ENCODE data around the gene DCLK1.

DCLK1 gene

GRCh38 chr13:35936246-35936978 is 194.8 kb downstream of the DCLK1 start:
- DNase-seq: no peak

DNA sequence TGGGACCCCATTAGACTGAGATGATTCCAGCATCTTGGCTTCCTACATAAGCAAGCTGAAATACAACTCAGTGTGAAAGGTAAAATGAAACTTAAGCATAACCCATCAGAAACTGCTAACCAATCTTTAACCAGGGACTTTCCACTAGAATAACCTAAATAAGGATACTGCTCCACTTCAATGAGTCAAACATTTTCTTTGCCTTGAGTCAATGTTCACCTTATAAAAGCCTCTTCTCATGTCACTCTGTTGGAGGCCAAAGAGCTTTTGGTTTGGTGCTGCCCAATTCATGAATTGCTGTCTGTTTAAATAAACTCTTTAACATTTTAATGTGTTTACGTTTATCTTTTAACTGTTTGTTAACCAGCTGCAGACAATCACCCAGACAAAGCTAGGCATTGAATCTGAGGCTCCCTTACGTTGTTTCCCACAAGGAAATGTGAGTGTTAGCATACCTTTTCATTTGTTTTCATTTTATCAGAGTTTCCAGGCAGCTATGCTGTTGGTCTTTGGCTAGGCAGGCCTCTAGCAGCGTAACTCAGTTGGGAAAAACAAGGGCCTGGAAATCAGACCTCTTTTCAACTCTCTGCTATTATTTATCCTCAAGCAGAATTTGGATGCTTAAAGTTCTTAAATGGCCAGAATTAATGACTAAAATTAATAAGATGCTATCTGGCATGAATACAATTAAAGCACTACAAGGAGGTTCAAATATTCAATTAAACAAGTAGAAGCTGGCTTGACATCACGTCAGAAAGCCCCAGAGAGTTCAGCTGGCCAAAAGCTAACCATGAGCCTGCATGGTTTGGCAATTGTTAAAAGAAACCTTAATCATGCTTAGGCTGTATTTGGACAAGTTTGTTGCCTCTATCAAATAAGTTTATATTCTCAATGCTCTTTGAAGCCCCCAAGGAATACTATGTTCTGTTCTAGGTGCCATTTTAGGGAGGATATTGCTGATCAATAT is 200.2 kb downstream of the DCLK1 start:
- DNase-seq: no peak

GRCh38 chr13:35927567-35928021 is 203.6 kb downstream of the DCLK1 start:
- no peak for DNase-seq

DNA sequence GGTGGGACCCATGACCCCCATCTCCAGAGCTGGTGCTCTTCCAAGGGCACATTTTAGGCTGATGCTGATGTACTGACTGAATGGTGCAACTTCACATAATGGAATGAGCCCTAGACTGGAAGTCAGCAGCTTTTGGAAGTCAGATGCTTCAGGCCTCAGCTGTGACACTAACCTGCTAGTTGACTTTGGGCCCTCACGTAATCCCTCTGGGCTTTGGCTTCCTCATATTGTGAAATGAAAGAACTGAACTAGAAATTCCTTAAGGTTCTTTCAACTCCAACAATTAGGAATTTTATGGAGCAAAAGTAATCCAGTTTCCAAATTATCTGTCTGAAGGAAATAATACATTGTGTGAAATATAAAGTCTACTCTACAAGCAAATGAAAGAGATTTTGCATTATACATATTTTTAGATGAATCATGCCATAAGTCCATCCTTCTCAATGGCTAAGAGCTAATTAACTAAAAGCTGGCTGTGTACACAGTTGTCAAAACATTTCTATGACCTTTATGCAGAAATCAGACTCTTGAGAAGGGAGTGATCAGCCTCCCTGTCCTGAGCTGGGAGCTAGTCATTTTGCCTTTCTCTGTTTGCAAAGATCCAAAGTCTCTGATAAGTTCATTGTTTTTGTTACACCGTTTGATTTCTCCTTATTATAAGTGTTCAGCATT is 204.2 kb downstream of the DCLK1 start:
- DNase-seq: no peak

DNA sequence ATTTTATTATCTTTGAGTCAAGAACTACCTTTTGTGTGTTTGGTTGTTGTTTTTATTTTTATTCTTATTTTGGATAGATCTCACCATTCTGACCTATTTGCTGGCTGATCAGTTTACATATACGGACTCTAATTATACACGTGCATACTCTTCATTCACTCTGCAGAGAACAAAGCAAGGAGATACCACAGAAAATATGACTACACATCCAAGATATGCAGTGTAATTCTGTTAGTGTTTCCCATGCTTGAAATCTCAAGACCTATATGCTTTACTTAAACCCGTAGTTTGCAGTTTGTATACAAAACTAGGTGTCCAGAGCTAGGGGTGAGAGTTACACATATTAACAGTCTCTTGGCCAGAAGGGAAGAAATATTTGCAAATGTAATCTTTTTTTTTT is 205.5 kb downstream of the DCLK1 start:
- no peak for DNase-seq

DNA sequence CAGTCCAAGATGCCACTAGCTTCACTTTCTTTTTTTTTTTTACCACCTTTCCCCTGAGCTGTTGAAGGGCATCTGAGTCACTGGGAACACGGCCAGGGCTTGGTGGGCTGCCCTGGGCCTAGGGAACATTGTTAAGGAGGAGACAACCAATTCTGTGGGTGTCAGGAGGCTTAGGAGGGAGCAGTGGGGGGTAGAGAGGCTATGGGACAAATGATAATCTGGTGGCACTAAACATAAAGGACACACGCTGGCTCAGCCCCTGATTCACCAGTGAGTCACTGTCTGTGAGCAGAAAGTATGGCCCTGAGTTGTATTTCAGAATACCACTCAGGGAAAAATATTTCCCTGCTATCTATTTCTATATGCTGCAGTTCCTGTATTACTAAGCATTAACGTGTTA is 207.8 kb downstream of the DCLK1 start:
- peak in 1 of 2 experiments; percentile 23 for DNase-seq

DNA sequence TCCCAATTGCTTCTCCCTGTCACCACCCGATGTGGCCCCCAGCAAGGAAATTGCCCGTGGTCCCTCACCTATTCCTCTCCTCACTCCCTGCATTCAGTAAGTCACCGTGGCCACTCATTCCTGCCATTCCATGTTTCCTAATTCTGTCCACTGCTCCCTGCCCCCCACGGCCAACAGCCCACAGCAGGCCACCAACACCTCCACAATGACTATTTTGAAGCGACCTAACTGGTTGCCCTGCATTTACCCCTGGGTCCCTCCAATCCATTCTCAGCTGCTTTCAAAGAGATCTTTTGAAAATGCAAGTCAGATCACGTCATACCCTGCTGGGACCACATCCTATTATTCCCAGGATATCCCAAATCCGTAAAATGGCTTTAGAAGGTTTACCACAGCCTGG is 210.4 kb downstream of the DCLK1 start:
- no peak for DNase-seq

DNA sequence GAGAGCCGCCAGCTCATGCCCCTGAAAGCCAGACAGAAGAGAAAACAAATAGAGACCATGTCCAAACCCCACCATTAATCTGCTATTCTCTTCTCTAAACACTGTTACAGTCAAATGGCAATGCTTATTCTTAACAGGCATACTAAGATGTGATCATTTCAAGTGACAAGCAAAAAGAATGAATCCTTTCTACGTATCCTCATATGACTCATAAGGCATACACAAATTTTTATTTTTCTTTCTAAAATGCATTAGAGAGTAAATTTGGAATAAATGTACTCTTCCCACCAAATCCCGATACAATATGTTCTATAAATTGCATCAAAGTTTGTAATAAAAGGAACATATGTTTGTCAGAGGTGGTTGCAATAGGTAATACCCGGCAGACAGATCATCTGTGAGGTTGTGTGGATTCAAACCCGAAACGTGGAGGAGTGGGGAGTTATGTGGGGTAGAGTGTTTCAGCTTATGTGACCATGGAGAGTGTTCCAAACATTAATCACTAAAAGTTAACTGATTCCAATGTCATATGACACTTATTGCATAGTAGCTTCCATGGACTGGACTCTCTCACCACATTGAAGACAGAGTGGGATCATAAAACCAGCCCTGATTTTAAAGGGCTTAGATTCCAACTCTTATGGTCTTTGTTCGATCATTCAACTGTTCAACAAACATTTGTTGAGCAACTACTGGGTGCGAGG is 213.1 kb downstream of the DCLK1 start:
- DNase-seq: no peak

DNA sequence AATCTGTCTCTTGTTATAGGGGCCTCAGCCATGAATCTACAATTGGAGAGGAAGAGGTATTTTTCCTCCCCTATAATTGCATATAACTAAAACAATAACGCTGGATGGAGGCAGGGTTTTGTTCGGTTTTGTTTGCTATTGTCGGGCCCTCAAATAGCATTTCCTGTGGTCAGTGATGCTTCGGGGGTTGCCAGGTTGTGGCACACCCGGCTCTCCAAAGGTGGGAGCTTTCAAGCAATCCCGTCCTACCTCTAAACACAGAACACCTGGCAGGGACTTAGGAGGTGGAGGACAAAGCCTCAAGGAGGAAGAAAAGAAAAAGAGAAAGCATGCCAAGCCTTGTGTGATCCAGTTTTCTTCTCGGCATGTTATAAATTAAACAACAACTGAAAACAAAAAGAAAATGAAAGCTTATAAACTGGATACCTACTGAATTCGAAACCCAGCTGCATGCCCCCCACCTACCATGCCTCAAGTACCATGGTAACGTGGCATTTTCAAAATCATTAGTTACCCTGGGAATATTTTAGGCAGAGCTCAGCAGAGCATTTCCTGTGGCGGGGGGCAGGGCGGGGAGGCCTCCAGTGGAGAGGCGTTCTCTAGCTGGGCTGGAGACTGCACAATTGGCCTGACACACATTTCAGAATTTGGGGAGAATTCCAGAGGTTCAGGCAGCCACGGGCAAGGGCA is 213.8 kb downstream of the DCLK1 start:
- DNase-seq: no peak

GRCh38 chr13:35916146-35916545 is 215.0 kb downstream of the DCLK1 start:
- no peak for DNase-seq

- DNase-seq: no peak
Observed at GRCh38 chr13:35914662-35915061, 216.5 kb downstream of the DCLK1 start.

GRCh38 chr13:35912841-35913240 is 218.3 kb downstream of the DCLK1 start:
- no peak for DNase-seq

DNA sequence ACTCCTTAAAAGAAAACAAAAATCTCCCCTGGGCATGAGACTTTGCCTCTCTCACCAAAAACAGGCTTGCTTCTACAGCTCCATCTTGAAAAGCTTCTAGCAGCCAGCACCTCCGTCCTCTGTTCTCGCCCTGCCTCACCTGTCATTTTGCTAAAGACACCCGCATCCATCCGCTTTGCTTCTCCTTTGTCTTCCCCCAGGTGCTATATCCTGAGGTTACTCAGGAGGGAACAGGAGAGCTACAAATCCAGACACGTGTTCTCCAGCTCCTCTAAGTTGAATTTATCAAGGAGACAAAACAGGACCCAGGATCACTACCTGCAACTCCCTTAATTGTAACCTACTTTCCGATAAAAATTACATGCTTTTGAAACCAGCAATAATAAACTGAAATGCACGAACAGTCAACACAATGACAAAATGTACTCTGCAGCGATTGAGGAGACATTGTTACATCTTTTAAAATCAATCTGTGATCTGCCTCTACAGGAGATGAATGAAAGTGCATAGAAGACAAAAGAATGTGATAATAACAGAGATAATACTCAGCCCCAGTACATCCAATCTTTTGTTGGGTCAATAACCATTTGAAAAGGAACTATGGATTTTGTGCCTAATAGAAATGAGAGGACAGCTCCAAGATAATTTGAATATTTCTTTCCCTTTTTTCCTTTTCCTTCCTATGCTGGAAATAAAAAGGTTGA is 221.2 kb downstream of the DCLK1 start:
- DNase-seq: no peak

- no peak for DNase-seq
Observed at GRCh38 chr13:35909091-35909490, 222.1 kb downstream of the DCLK1 start.

DNA sequence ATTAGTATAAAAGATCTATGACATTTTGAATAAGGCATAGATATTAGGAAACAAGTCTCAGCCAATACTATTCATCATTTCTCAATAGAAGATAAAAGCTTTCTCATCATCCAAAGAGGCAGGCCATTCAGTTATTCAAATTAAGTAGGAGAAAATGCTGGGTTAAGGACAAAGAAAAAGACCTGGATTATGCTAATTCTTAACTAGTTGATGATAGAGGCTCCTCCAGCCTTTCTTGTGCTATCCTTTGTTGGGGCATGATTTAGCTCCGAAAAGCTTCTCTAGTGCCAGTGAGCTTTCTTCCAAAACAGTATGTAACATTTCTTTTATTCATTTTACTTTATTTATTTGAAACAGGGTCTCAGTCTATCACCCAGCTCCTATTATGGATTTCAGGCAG is 223.0 kb downstream of the DCLK1 start:
- no peak for DNase-seq

- DNase-seq: no peak
Observed at GRCh38 chr13:35906636-35907035, 224.5 kb downstream of the DCLK1 start.

DNA sequence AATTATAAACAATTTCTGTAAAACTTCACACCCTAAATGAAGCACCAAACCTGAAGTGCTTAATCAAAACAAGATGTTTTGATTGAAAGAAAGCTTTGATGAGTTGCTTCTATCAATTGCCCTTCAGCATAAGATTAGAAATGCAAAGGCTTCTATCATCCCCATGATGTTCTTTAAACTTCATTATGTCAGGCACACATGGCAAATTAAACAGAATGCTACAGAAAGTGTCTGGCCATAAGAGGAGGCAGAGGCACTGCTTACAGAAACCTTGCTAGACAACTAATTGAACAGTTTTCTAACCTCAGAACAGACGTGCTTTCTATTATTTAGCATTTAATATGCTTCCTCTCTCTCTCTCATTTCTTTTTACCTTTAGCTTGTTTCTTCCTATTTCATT is 228.1 kb downstream of the DCLK1 start:
- DNase-seq: no peak

GRCh38 chr13:35898041-35898440 is 233.1 kb downstream of the DCLK1 start:
- DNase-seq: no peak

GRCh38 chr13:35894636-35895035 is 236.5 kb downstream of the DCLK1 start:
- no peak for DNase-seq

GRCh38 chr13:35892837-35893814 is 238.1 kb downstream of the DCLK1 start:
- no peak for DNase-seq

Data from NCI-H446 (cell line).